ENCODE results near the gene TAS2R39.

TAS2R39 gene

GRCh38 chr7:143216686-143217085, 33.5 kb downstream of the TAS2R39 start:
- no peak for DNase-seq (ENCODE audit: low read depth)

GRCh38 chr7:143217806-143218205, 34.6 kb downstream of the TAS2R39 start:
- no peak for DNase-seq (ENCODE audit: low read depth)

- DNase-seq (ENCODE audit: low read depth), result no peak
These were observed 38.1 kb downstream of the TAS2R39 start for GRCh38 chr7:143221286-143221685.

- DNase-seq (ENCODE audit: low read depth), result no peak
These were observed 38.5 kb downstream of the TAS2R39 start, which contains the start of gene TAS2R40 for GRCh38 chr7:143221737-143222136. TAS2R40 (plus strand) TSS chr7:143222037; CDS start chr7:143222079, 42 bp downstream.

- no peak for DNase-seq (ENCODE audit: low read depth)
These were observed 39.6 kb downstream of the TAS2R39 start for GRCh38 chr7:143222782-143223181.

- DNase-seq (ENCODE audit: low read depth), result no peak
These were observed 40.6 kb downstream of the TAS2R39 start for GRCh38 chr7:143223784-143224183.

- DNase-seq (ENCODE audit: low read depth), result no peak
These were observed 41.8 kb downstream of the TAS2R39 start for GRCh38 chr7:143225047-143225446.

GRCh38 chr7:143227806-143228205, 44.6 kb downstream of the TAS2R39 start:
- DNase-seq (ENCODE audit: low read depth), result no peak

- no peak for DNase-seq (ENCODE audit: low read depth)
These were observed 46.0 kb downstream of the TAS2R39 start for GRCh38 chr7:143229054-143229790.

- no peak for DNase-seq (ENCODE audit: low read depth)
These were observed 47.6 kb downstream of the TAS2R39 start for GRCh38 chr7:143230602-143231457.
